B cell (primary cell): ENCODE measurements around the gene MAP3K13. TPM values are rescaled to one million over a fixed set of nuclear protein-coding genes. Genes with fewer than 3 reads are reported as not detected.

Experiments
- ATAC-seq: fragments of 200-7000 bp; cut with Tn5 transposase; one replicate; pipeline ENCODE4 v1.10.0; 2021; ENCODE audit warnings: low read depth, mild to moderate bottlenecking, moderate number of reproducible peaks, moderate library complexity
- CTCF ChIA-PET: fragments of 350-600 bp; sonication (Branson Sonifier 250); formaldehyde crosslinking; loops from one replicate; lab custom pipeline; 2021; ENCODE audit warnings: antibody characterized with exemption, inconsistent platforms; lab: Charles Lee
- POLR2A ChIA-PET: fragments of 350-600 bp; sonication (Branson Sonifier 250); formaldehyde crosslinking; loops from one replicate; lab custom pipeline; 2021; ENCODE audit warnings: antibody characterized with exemption; lab: Charles Lee
- DNase-seq: peaks from one replicate; pipeline ENCODE4 v3.0.0; 2013
- H2AFZ ChIP-seq: 2 replicates; pipeline ENCODE4 v1.6.1; 2012; ENCODE audit warnings: mild to moderate bottlenecking, low read depth, low read length; ENCODE audit not compliant: insufficient read depth, poor library complexity, severe bottlenecking
- H3K27ac ChIP-seq, 2 donors: 1 replicate in 1 of 2; 2 replicates in 1 of 2; pipeline ENCODE4 v1.5.1; 2012 to 2013; ENCODE audit warnings: low read length in 2 of 2, mild to moderate bottlenecking in 2 of 2, moderate library complexity in 1 of 2
- H3K27me3 ChIP-seq, 4 experiments: fragments of 200-600 bp in 1 of 4; sonication (generic) in 1 of 4; replicated peaks in 1 of 4; 1 replicate in 2 of 4; 2 replicates in 2 of 4; pipeline versions ENCODE4 v1.6.1 to v1.7.0; 2013 to 2016; ENCODE audit warnings: low read length in 3 of 4, mild to moderate bottlenecking in 2 of 4, mixed read lengths in 1 of 4, moderate library complexity in 1 of 4; ENCODE audit not compliant: insufficient read depth in 4 of 4, control insufficient read depth in 3 of 4; ENCODE audit errors: control extremely low read depth in 1 of 4
- H3K36me3 ChIP-seq, 2 experiments: replicated peaks in 1 of 2; 1 replicate in 1 of 2; 2 replicates in 1 of 2; pipeline versions ENCODE4 v1.6.1 to v1.7.1; 2013; ENCODE audit warnings: low read length in 1 of 2; ENCODE audit not compliant: insufficient read depth in 2 of 2, control insufficient read depth in 1 of 2; ENCODE audit errors: control extremely low read depth in 1 of 2, extremely low read depth in 1 of 2
- H3K4me1 ChIP-seq, 2 donors: fragments of 200-600 bp in 1 of 2; sonication (generic) in 1 of 2; 1 replicate in 1 of 2; 2 replicates in 1 of 2; pipeline versions ENCODE4 v1.5.1 to v1.6.1; 2013 to 2017; ENCODE audit warnings: low read length in 2 of 2; ENCODE audit not compliant: control insufficient read depth in 2 of 2, insufficient read depth in 2 of 2
- H3K4me2 ChIP-seq: replicated peaks from 2 replicates; pipeline ENCODE3; 2012; ENCODE audit warnings: mild to moderate bottlenecking, low read depth, low read length; ENCODE audit not compliant: poor library complexity, severe bottlenecking
- H3K4me3 ChIP-seq, 5 experiments: fragments of 200-600 bp in 1 of 5; sonication (generic) in 1 of 5; 1 replicate in 3 of 5; 2 replicates in 2 of 5; pipeline versions ENCODE4 v1.5.1 to v1.7.0; 2011 to 2016; ENCODE audit warnings: low read length in 4 of 5, mild to moderate bottlenecking in 4 of 5, low read depth in 2 of 5, control low read depth in 1 of 5, moderate library complexity in 1 of 5; ENCODE audit not compliant: insufficient read depth in 1 of 5; ENCODE audit errors: control extremely low read depth in 1 of 5, extremely low read depth in 1 of 5
- H3K79me2 ChIP-seq: fragments of 200-600 bp; sonication (generic); one replicate; pipeline ENCODE4 v1.6.0; 2016; ENCODE audit warnings: low read length; ENCODE audit not compliant: control insufficient read depth, insufficient read depth
- H3K9ac ChIP-seq: fragments of 200-600 bp; sonication (generic); 2 replicates; pipeline ENCODE4 v1.6.1; 2017; ENCODE audit warnings: mild to moderate bottlenecking, low read length, moderate library complexity
- H3K9me3 ChIP-seq, 3 donors: one replicate each; pipeline versions ENCODE4 v1.6.1 to v1.7.1; 2013; ENCODE audit warnings: low read length in 2 of 3; ENCODE audit not compliant: control insufficient read depth in 2 of 3, insufficient read depth in 1 of 3; ENCODE audit errors: control extremely low read depth in 1 of 3
- H4K20me1 ChIP-seq: 2 replicates; pipeline ENCODE4 v1.6.0; 2012; ENCODE audit warnings: mild to moderate bottlenecking, low read length; ENCODE audit not compliant: insufficient read depth, control insufficient read depth, poor library complexity, severe bottlenecking
- H3K27ac Mint-ChIP-seq: one replicate; pipeline ENCODE4 v1.8.0; 2021; ENCODE audit warnings: mixed read lengths
- H3K27me3 Mint-ChIP-seq: one replicate; pipeline ENCODE4 v1.8.0; 2021; ENCODE audit warnings: mixed read lengths
- H3K4me1 Mint-ChIP-seq: one replicate; pipeline ENCODE4 v1.8.0; 2021; ENCODE audit warnings: mixed read lengths
- H3K4me3 Mint-ChIP-seq: one replicate; pipeline ENCODE4 v1.8.0; 2021; ENCODE audit warnings: mixed read lengths
- H3K9me3 Mint-ChIP-seq: one replicate; pipeline ENCODE4 v1.8.0; 2022; ENCODE audit warnings: mixed read lengths; ENCODE audit not compliant: insufficient read depth
- EZH2 ChIP-seq: IDR thresholded peaks from 2 replicates; pipeline ENCODE4 v1.6.1; 2012; ENCODE audit warnings: borderline replicate concordance, low read depth, mild to moderate bottlenecking, moderate library complexity, low read length; ENCODE audit not compliant: insufficient read depth, poor library complexity, severe bottlenecking
- WGBS: methylation state at CpG from one replicate; pipeline ENCODE4 v1.1.5; 2013; ENCODE audit warnings: missing lambda C conversion rate; ENCODE audit not compliant: insufficient coverage; 5-methylcytosine and 5-hydroxymethylcytosine counted together
- intact Hi-C: fragments of 100-400 bp; cut with micrococcal nuclease; formaldehyde crosslinking; loops from one replicate; pipeline ENCODE4 v1.10.0; 2022
- polyA plus RNA-seq: library from polyadenylated mRNA; depleted of rRNA; stranded (reverse); fragments of >200 nt; gene quantifications from 2 replicates; pipeline ENCODE4 v1.2.3, GENCODE V29; 2012
- total RNA-seq, 2 donors: library from RNA; stranded (reverse); fragments of 120-200 nt in 1 of 2; gene quantifications; 1 replicate in 1 of 2; 2 replicates in 1 of 2; pipeline versions ENCODE4 v1.2.3 to v1.2.4, GENCODE V29; 2013 to 2022
- TF ChIP-seq, protein P1 (sequence below): fragments of 200-600 bp; IDR thresholded peaks from one replicate; pipeline ENCODE4 v1.8.0; 2022; ENCODE audit warnings: antibody characterized with exemption, mild to moderate bottlenecking

Gene MAP3K13
- total and polyA plus RNA-seq, 2 donors (not counting 1 experiment from before 2014, with no cell fraction given) = 5.7 to 9.2 TPM

GRCh38 chr3:185313693-185314246, 49.2 kb upstream of the MAP3K13 start:
- Histone ChIP-seq H3K4me1 (no peaks in the 10 kb centered on the region), H3K4me3 (no peak overlapping the region), H3K27ac (no peak overlapping the region), H2AFZ (no peak overlapping the region), H4K20me1 (no peaks in the 10 kb centered on the region), H3K9ac (no peak overlapping the region), H3K79me2 (no peaks in the 10 kb centered on the region), H3K9me3 (peaks cover 0 to 4% (median 2%) of the 10 kb centered on the region in 3 donors), H3K4me2 (no peak overlapping the region), H3K27me3 (peaks cover 0 to 3% (median 3%) of the 10 kb centered on the region in 4 experiments), H3K36me3 (no peaks in the 10 kb centered on the region)
- intact Hi-C loops = no loop called here
- ChIA-PET CTCF (interaction anchor here (0.6 to 1.2 kb wide), 2 partner anchors 34 to 138 kb away, joined by 3 to 4 read pairs; no protein-coding TSS in a partner anchor), POLR2A (no interaction called here)
- DNase-seq (no peak), ATAC-seq (no peak)
- H3K4me3 Mint-ChIP-seq = no peak overlapping the region
- TF ChIP-seq, protein P1, sequence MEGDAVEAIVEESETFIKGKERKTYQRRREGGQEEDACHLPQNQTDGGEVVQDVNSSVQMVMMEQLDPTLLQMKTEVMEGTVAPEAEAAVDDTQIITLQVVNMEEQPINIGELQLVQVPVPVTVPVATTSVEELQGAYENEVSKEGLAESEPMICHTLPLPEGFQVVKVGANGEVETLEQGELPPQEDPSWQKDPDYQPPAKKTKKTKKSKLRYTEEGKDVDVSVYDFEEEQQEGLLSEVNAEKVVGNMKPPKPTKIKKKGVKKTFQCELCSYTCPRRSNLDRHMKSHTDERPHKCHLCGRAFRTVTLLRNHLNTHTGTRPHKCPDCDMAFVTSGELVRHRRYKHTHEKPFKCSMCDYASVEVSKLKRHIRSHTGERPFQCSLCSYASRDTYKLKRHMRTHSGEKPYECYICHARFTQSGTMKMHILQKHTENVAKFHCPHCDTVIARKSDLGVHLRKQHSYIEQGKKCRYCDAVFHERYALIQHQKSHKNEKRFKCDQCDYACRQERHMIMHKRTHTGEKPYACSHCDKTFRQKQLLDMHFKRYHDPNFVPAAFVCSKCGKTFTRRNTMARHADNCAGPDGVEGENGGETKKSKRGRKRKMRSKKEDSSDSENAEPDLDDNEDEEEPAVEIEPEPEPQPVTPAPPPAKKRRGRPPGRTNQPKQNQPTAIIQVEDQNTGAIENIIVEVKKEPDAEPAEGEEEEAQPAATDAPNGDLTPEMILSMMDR = no peak
- no peak for TF ChIP-seq EZH2
- no peak overlapping the region for H3K27ac Mint-ChIP-seq
- H3K9me3 Mint-ChIP-seq = peaks cover 4% of the 10 kb centered on the region
- H3K27me3 Mint-ChIP-seq = no peaks in the 10 kb centered on the region
- H3K4me1 Mint-ChIP-seq = no peaks in the 10 kb centered on the region
- WGBS = 96% methylated on average over 3 of the region's 3 CpGs

DNA sequence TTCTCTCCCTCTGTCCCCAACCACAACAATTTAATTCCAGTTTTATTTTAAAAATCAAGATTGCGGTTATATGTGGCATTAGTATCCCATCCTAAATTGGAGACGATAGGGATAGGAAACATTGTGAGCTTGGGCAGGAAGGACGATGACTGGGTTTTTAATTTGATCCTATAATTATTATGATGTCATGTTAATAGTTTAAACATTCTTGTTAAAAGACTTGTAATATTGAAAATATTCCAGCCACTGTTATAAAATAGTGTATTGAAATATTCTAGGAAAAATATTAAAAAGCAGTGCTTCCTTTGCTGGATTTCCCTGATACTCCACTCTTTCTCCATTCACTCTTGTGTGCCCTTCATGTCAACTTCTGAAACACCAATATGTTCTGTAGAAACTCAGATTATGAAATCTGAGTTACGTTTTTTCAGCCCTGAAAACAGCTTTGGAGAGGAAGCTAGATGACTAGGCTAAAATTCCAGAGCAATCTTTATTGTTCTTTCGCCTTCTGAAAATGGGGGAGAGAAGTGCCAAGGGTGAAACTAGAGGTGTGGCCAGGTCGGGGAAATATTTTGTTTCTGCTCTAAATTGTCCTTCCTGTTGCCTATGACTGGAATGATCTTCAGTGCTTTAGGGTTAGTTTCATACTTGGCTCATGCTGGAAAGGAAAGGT, 46.1 kb upstream of the MAP3K13 start:
- no peak overlapping the region for H3K27ac ChIP-seq
- DNase-seq = no peak
- Mint-ChIP-seq H3K9me3 (no peaks in the 10 kb centered on the region), H3K27me3 (peaks cover 5% of the 10 kb centered on the region), H3K27ac (no peak overlapping the region), H3K4me3 (no peak overlapping the region), H3K4me1 (no peaks in the 10 kb centered on the region)
- no peak overlapping the region for H3K4me2 ChIP-seq
- H3K4me3 ChIP-seq = no peak overlapping the region
- no peaks in the 10 kb centered on the region for H3K79me2 ChIP-seq
- intact Hi-C loops = no loop called here
- H2AFZ ChIP-seq = no peak overlapping the region
- CTCF ChIA-PET = no interaction called here
- no peaks in the 10 kb centered on the region for H3K36me3 ChIP-seq
- H3K9me3 ChIP-seq = no peaks in the 10 kb centered on the region
- peaks cover 0 to 3% (median 3%) of the 10 kb centered on the region in 4 experiments for H3K27me3 ChIP-seq
- no peaks in the 10 kb centered on the region for H4K20me1 ChIP-seq
- no peak for ATAC-seq
- no peak overlapping the region for H3K9ac ChIP-seq
- WGBS = 8% methylated on average over 2 of the region's 6 CpGs
- POLR2A ChIA-PET = no interaction called here
- no peak for TF ChIP-seq EZH2
- TF ChIP-seq, protein P1 = no peak
- H3K4me1 ChIP-seq = no peaks in the 10 kb centered on the region
